ENCODE data around the gene PLA2G12B.
"Not testable (repeated sequence)": the region's sequence is repeated elsewhere in the genome, so short reads cannot be mapped to it uniquely, and the experiment has no call there.

PLA2G12B gene, protein sequence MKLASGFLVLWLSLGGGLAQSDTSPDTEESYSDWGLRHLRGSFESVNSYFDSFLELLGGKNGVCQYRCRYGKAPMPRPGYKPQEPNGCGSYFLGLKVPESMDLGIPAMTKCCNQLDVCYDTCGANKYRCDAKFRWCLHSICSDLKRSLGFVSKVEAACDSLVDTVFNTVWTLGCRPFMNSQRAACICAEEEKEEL

DNA sequence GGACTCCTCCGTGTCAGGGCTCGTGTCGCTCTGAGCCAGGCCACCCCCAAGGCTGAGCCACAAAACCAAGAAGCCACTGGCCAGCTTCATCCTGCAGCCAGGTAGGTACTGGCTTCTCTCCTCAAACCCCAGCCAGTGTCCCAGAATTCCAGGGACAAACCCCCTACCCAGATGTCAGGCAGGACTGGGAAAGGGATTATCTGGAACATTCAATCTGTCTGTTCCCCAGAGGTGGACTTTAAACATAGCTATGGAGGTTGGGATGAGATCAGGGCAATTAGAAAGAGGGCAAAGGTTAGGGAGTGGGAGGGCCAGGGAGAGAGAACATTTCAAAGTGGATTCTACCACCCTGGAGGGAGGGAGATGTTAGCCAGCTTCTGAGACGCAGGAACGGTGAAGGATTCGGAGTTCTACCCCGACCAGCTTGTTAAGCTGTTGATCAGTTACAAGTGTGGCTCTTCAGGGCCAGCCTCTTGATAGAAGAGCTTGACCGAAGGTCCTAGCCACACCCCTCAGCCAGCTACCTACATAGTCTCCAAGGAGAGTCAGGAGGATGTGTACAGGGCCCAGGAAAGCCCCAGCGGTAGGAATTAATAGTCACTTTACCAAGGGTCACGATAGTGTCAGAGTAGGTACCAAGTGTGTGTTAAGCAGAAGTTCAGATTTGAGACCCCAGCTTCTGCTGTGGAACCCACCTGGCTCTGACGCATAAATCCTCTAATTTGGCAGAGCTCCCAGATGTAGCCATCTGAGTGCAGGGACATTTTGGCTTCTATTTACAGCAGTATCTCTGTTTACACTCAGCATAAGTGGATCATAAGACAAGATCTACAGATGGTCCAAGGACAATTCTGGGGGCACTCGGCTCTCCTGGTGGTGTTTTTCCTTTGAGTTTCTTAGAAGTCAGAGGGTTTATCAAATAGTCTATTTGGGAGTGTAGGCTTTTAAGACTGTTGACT is at the start of gene PLA2G12B:
TSS of gene PLA2G12B (minus strand) at position 211 of the 959 bp plus-strand sequence. CDS start at position 90, 121 bp downstream.
- DNase-seq, result no peak

DNA sequence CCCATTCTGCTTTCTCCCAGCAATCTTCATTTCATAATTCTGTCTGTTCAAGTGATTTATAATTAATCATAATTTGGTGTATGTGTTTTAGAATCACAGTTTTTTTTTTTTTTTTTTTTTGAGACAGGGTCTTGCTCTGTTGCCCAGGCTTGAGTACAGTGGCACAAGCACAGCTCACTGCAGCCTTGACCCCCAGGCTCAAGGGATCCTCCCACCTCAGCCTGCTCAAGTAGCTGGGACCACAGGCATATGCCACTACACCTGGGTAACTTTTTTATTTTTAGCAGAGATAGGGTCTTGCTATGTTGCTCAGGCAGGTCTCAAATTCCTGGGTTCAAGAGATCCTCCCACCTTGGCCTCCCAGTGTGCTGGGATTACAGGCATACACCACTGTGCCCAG is 49.2 kb upstream of the PLA2G12B start:
- no peak for DNase-seq

DNA sequence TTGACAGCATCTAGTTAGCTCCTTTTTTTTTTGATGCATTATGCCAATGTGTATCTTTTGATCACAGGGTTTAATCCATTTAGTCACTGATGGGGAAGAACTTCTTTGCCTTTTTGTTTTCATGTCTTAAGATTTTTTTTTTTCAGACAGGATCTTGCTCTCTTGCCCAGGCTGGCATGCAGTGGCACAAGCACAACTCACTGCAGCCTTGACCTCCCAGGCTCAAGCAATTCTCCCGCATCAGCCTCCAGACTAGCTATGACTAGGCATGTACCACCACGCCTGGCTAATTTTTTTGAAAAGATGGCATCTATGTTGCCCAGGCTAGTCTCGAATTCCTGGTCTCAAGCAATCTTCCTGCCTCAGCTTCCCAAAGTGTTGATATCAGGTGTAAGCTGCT is 46.4 kb upstream of the PLA2G12B start:
- no peak for DNase-seq

GRCh38 chr10:72997099-72997498 is 42.5 kb upstream of the PLA2G12B start:
- DNase-seq, result no peak

GRCh38 chr10:72995459-72995858 is 40.9 kb upstream of the PLA2G12B start:
- DNase-seq, result not testable (repeated sequence)

DNA sequence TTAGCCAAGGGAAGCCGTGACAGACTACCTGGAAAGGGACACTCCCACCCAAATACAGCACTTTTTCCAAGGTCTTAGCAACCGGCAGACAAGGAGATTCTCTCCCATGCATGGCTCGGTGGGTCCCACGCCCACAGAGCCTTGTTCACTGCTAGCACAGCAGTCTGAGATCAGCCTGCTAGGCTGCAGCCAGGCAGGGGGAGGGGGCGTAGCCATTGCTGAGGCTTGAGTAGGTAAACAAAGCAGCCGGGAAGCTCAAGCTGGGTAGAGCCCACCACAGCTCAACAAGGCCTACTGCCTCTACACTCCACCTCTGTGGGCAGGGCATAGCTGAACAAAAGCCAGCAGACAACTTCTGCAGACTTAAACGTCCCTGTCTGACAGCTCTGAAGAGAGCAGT is 35.2 kb upstream of the PLA2G12B start:
- not testable (repeated sequence) for DNase-seq

GRCh38 chr10:72984618-72985017 is 30.0 kb upstream of the PLA2G12B start:
- DNase-seq, result not testable (repeated sequence)

- DNase-seq, result no peak
These were observed 27.4 kb upstream of the PLA2G12B start for GRCh38 chr10:72981882-72982529.

- no peak for DNase-seq
These were observed 26.6 kb upstream of the PLA2G12B start for GRCh38 chr10:72981028-72981881.

- DNase-seq, result no peak
These were observed 25.7 kb upstream of the PLA2G12B start for GRCh38 chr10:72980348-72980747.

- DNase-seq, result no peak
These were observed 25.1 kb upstream of the PLA2G12B start for GRCh38 chr10:72979709-72980108.

DNA sequence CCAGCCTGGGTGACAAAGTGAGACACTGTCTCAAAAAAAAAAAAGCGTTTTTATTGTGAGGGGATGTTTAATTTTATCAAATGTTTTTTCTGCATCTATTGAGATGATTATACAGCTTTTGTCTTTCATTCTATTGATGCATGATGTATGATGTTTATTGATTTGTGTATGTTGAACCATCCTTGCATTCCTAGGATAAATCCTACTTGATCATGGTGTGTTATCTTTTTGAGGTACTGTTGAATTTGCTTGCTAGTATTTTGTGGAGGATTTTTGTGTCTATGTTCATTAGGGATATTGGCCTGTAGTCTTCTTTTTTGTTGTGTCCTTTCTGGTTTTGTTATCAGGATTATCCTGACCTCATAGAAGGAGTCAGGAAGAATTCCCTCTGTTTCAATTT is 22.3 kb upstream of the PLA2G12B start:
- DNase-seq, result no peak

- DNase-seq, result no peak
These were observed 1.4 kb upstream of the PLA2G12B start for GRCh38 chr10:72956001-72956400.

DNA sequence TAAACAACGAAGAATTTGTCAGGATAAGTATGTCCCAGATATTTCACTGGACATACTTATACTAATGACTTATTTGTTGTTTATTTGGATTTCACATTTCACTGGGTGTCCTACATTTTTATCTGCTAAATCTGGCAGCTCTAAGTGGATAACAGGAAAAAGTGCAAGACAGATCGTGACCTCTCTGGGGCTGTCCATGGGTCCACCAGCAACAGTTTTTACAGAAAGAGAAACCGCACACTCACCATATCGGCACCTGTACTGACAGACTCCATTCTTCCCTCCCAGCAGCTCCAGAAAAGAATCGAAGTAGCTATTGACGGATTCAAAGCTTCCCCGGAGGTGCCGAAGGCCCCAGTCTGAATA is 393 bp downstream of the PLA2G12B start:
- no peak for DNase-seq

- no peak for DNase-seq
These were observed 919 bp downstream of the PLA2G12B start for GRCh38 chr10:72953687-72954086.

- DNase-seq, result no peak
These were observed 1.9 kb downstream of the PLA2G12B start for GRCh38 chr10:72952642-72953158.

DNA sequence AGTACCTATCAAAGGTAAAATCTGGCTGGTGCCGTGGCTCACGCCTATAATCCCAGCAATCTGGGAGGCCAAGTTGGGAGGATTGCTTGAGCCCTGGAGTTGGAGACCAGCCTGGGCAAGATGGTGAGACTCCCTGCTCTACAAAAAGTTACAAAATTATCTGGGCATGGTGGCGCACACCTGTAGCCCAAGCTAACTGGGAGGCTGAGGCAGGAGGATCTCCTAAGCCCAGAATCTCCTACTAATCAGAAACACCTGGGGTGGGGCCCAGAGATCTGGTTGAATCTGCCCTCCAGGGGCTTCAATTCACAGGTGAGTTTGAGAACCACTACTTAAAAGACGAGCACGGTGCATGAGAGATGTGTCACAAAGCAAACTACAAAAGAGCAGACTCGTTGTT is 2.4 kb downstream of the PLA2G12B start:
- DNase-seq, result no peak

DNA sequence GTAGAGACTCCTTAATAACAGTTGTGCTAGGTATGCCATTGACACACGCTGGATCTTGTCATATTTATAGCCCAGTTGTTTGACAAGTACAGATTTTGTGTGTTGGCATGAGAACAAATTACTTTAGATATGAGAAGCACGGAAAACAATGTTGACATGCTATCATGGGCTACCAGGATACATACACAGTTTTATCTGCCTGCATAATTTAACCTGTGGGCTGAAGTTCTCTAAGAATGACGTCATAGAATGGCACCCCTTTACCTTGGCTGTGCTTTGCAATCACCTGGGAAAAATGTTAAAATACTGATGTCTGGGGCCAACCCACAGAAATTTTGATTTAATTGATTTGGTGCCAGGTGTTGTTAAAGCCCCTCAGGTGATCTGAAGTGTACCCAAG is 2.8 kb downstream of the PLA2G12B start:
- no peak for DNase-seq

DNA sequence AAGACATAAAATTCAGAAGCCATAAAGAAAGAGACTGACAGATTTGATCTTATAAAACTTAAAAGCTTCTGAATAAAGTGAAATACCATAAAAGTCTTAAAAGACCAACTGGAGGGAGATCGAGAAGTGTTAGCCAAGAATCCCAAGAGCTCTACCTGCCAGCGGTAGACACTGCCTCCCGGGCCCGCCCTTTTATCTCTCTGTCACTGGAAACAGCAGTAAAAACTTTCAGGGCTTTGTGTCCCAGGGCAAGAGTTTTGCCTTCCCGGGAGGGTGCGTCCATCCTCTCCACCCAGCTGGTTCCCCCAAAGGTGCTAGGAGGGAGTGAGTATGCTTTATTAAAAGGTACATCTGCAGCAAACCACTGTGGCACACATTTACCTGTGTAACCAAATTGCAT is 5.8 kb downstream of the PLA2G12B start:
- no peak for DNase-seq

DNA sequence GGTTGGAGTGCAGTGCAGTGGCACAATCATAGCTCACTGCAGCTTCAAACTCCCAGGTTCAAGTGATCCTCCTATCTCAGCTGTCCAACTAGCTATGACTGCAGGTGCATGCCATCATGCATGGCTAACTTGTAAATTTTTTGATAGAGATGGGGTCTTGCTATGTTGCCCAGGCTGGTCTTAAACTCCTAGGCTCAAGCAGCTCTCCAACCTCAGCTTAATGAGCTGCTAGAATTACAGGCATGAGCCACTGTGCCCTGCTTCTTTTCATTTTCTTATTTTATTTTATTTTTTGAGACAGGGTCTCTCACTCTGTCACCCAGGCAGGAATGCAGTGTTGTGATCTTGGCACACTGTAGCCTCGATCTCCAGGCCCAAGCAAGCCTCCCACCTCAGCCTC is 7.6 kb downstream of the PLA2G12B start:
- DNase-seq, result no peak

- DNase-seq, result no peak
These were observed 10.9 kb downstream of the PLA2G12B start for GRCh38 chr10:72943498-72944234.

DNA sequence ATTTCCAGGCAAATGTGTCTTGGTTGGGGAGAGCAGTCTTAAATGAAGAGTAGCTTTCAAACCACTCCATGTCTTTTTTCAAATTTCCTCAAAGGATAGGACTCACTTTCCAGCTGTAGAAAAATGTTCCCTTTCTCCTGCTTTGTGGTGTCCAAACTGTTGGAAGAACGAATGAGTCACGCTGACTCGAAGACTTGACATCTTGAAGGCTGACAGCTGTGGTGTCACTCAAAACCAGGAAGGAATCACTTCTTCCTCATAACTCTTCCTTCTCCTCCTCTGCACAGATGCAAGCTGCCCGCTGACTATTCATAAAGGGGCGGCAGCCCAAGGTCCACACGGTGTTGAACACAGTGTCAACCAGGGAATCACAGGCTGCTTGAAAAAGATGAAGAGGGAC is 19.2 kb downstream of the PLA2G12B start:
- no peak for DNase-seq

Data from stimulated activated CD4-positive, alpha-beta T cell treated with anti-CD3 and anti-CD28 coated beads, Interleukin-15, amount 100 ng/mL, for 24 hours (primary cell).